Bronchial epithelial cell (primary cell): ENCODE data around the gene B3GAT1. TPM values are rescaled to one million over a fixed set of nuclear protein-coding genes. Genes with fewer than 3 reads are reported as not detected.

Experiments used
- DNase-seq: peaks from one replicate; pipeline ENCODE4 v3.0.0-alpha.2; 2010; ENCODE audit warnings: low read depth
- FAIRE-seq: peaks from 2 replicates; lab custom pipeline; 2011; peaks lifted over from hg19 to GRCh38; lab: Jason Lieb, UNC
- H3K27me3 ChIP-seq: 2 replicates; pipeline ENCODE4 v1.5.1; 2011; ENCODE audit warnings: low read length; ENCODE audit not compliant: control insufficient read depth, insufficient read depth
- H3K36me3 ChIP-seq: 2 replicates; pipeline ENCODE4 v1.5.1; 2011; ENCODE audit warnings: low read length; ENCODE audit not compliant: control insufficient read depth, insufficient read depth
- H3K4me3 ChIP-seq: 2 replicates; pipeline ENCODE4 v1.5.1; 2011; ENCODE audit warnings: mild to moderate bottlenecking, low read depth, low read length, control low read depth
- total RNA-seq: library from RNA; depleted of rRNA; stranded (reverse); fragments of >200 nt; gene quantifications from 2 replicates; pipeline ENCODE4 v1.2.1, GENCODE V29; 2014
- TF ChIP-seq, protein P1 (sequence below): IDR thresholded peaks from 2 replicates; pipeline ENCODE4 v1.5.1; 2011; ENCODE audit warnings: mild to moderate bottlenecking, moderate library complexity, low read length, control low read depth, inconsistent platforms; ENCODE audit not compliant: insufficient read depth, severe bottlenecking

The B3GAT1 gene
- total RNA-seq, 1 donor from 2014 or later: under 0.01 TPM

- TF ChIP-seq, protein P1, sequence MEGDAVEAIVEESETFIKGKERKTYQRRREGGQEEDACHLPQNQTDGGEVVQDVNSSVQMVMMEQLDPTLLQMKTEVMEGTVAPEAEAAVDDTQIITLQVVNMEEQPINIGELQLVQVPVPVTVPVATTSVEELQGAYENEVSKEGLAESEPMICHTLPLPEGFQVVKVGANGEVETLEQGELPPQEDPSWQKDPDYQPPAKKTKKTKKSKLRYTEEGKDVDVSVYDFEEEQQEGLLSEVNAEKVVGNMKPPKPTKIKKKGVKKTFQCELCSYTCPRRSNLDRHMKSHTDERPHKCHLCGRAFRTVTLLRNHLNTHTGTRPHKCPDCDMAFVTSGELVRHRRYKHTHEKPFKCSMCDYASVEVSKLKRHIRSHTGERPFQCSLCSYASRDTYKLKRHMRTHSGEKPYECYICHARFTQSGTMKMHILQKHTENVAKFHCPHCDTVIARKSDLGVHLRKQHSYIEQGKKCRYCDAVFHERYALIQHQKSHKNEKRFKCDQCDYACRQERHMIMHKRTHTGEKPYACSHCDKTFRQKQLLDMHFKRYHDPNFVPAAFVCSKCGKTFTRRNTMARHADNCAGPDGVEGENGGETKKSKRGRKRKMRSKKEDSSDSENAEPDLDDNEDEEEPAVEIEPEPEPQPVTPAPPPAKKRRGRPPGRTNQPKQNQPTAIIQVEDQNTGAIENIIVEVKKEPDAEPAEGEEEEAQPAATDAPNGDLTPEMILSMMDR: no peak
- H3K4me3 ChIP-seq: no peak overlapping the region
- DNase-seq: no peak
These were observed 1.3 kb downstream of the B3GAT1 start for GRCh38 chr11:134410766-134411165.

DNA sequence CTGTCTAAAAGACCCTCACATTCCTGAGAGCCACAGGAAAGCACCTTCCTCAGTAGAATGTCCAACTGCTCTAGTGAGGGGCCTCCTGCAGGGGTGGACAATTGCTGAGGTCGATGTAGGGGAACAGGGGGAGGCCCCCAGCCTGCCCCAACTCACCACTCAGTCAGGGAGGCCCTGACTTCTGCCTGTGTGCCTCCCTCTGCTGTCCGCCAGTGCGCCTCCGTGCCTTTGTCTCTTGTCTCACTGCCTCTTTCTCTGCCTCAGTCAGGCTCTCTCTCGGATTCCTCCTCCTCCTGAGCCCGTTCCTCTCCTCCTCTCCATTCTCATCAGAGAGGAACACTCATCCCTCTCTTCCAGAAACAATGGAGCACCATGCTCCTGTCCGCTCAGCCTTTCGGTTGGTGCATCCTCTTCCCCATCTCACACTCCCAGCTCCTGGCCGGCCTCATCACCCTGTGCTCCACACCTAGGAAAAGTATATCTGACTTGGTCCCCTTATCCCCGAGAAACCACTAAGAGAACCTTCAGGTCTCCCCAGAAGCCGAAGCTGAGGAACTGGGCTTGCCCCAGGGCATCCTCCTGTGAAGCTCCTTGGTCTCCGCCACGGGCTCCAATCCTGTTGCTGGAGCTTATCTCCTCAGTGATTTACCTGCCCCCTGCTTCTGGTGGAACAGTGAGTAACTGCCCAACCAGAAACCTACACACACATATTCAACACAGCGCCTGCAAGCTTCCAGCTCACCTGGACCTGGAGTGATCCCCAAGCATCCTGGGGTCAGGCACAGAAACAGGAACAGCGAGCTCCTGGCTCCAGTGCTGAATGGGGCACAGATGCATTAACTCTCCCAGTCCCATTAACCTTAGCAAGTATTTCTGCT, 2.3 kb downstream of the B3GAT1 start:
- FAIRE-seq (no peak), DNase-seq (no peak)
- H3K27me3 ChIP-seq: peaks cover 29% of the 10 kb centered on the region
- TF ChIP-seq, protein P1: no peak
- no peaks in the 10 kb centered on the region for H3K36me3 ChIP-seq
- H3K4me3 ChIP-seq: no peak overlapping the region

More at GRCh38 chr11:134410766-134411165, 1.3 kb downstream of the B3GAT1 start:
- no peak for FAIRE-seq
- Histone ChIP-seq H3K27me3 (peaks cover 29% of the 10 kb centered on the region), H3K36me3 (no peaks in the 10 kb centered on the region)

- no peak overlapping the region for H3K4me3 ChIP-seq
- TF ChIP-seq, protein P1: no peak
- peaks cover 19% of the 10 kb centered on the region for H3K27me3 ChIP-seq
- H3K36me3 ChIP-seq: no peaks in the 10 kb centered on the region
- no peak for FAIRE-seq
- no peak for DNase-seq
These were observed 4.1 kb downstream of the B3GAT1 start for GRCh38 chr11:134407923-134408322.

GRCh38 chr11:134407321-134407828, 4.7 kb downstream of the B3GAT1 start:
- FAIRE-seq: no peak

GRCh38 chr11:134406264-134407185, 5.5 kb downstream of the B3GAT1 start:
- TF ChIP-seq, protein P1: no peak
- Histone ChIP-seq H3K36me3 (no peaks in the 10 kb centered on the region), H3K27me3 (peaks cover 17% of the 10 kb centered on the region), H3K4me3 (no peak overlapping the region)
- DNase-seq (peak; percentile 62), FAIRE-seq (no peak)

More at GRCh38 chr11:134407321-134407828, 4.7 kb downstream of the B3GAT1 start:
- Histone ChIP-seq H3K4me3 (no peak overlapping the region), H3K27me3 (peaks cover 18% of the 10 kb centered on the region), H3K36me3 (no peaks in the 10 kb centered on the region)
- TF ChIP-seq, protein P1: no peak
- no peak for DNase-seq
